Breast epithelium (tissue), 4 donors: ENCODE results near the gene FCER1G. TPM values are rescaled to one million over a fixed set of nuclear protein-coding genes. Genes with fewer than 3 reads are reported as not detected.

Experiments used
- DNase-seq, 2 donors: peaks; one replicate each; pipeline ENCODE4 v3.0.0-alpha.2; 2019; ENCODE audit warnings: low spot score in 2 of 2
- H3K27ac ChIP-seq, 2 donors: fragments of 200-600 bp; sonication (generic) in 1 of 2; one replicate each; pipeline ENCODE4 v1.5.1; 2016 to 2019; ENCODE audit warnings: mild to moderate bottlenecking in 1 of 2
- H3K27me3 ChIP-seq, 2 donors: fragments of 200-600 bp; sonication (generic) in 1 of 2; one replicate each; pipeline versions ENCODE4 v1.5.1 to v1.6.0; 2017 to 2019; ENCODE audit warnings: control low read depth in 1 of 2, mild to moderate bottlenecking in 1 of 2
- H3K36me3 ChIP-seq: fragments of 200-600 bp; one replicate; pipeline ENCODE4 v1.5.1; 2019
- H3K4me1 ChIP-seq, 2 donors: fragments of 200-600 bp; sonication (generic); one replicate each; pipeline ENCODE4 v1.5.1; 2016 to 2019; ENCODE audit warnings: control low read depth in 1 of 2
- H3K4me3 ChIP-seq, 3 donors: fragments of 200-600 bp; sonication (generic); 1 replicate in 2 of 3; 2 replicates in 1 of 3; pipeline ENCODE4 v1.5.1; 2016 to 2019; ENCODE audit warnings: mild to moderate bottlenecking in 3 of 3, moderate library complexity in 2 of 3
- H3K9me3 ChIP-seq, 2 donors: fragments of 200-600 bp; sonication (generic) in 1 of 2; one replicate each; pipeline ENCODE4 v1.5.1; 2016 to 2019; ENCODE audit warnings: control low read depth in 1 of 2
- CTCF ChIP-seq, 3 donors: fragments of 450-650 bp; IDR thresholded peaks; one replicate each; pipeline ENCODE4 v1.5.1; 2016 to 2017; ENCODE audit warnings: antibody characterized with exemption in 3 of 3, mild to moderate bottlenecking in 3 of 3, moderate library complexity in 3 of 3
- POLR2A ChIP-seq: fragments of 450-650 bp; IDR thresholded peaks from one replicate; pipeline ENCODE4 v1.6.1; 2016; ENCODE audit warnings: antibody characterized with exemption, mild to moderate bottlenecking, moderate library complexity
- POLR2AphosphoS5 ChIP-seq, 3 donors: sonication (generic); formaldehyde crosslinking; IDR thresholded peaks; one replicate each; pipeline ENCODE4 v1.6.1; 2017; ENCODE audit warnings: antibody characterized with exemption in 3 of 3
- intact Hi-C: fragments of 100-400 bp; cut with DNase I; formaldehyde crosslinking; loops from one replicate; pipeline ENCODE4 v1.15.1; 2023; ENCODE audit warnings: low total_unique reads
- total RNA-seq, 3 donors: library from RNA; depleted of rRNA; stranded (reverse); fragments of >200 nt; gene quantifications; one replicate each; pipeline ENCODE4 v1.1.0, GENCODE V29; 2016

Gene FCER1G
- total RNA-seq, 3 donors from 2014 or later, result 40.3 to 153 (median 70.1) TPM

- H3K27ac ChIP-seq, result no peak overlapping the region
- H3K4me1 ChIP-seq, result no peaks in the 10 kb centered on the region
- intact Hi-C loops, result no loop called here
- no peak overlapping the region for H3K4me3 ChIP-seq
- H3K9me3 ChIP-seq, result no peaks in the 10 kb centered on the region
- no peaks in the 10 kb centered on the region for H3K27me3 ChIP-seq
- no peak for DNase-seq
- no peak for TF ChIP-seq CTCF (IDR thresholded peaks at IDR 0.05)
- no peak for TF ChIP-seq POLR2AphosphoS5 (IDR thresholded peaks at IDR 0.05)
- TF ChIP-seq POLR2A, result no peak
- H3K36me3 ChIP-seq, result no peaks in the 10 kb centered on the region
Observed at GRCh38 chr1:161233102-161233501, 18.0 kb downstream of the FCER1G start.

- intact Hi-C loops, result no loop called here
- Histone ChIP-seq H3K27me3 (no peaks in the 10 kb centered on the region), H3K9me3 (no peaks in the 10 kb centered on the region), H3K27ac (no peak overlapping the region), H3K4me1 (no peaks in the 10 kb centered on the region), H3K4me3 (no peak overlapping the region), H3K36me3 (no peaks in the 10 kb centered on the region)
- TF ChIP-seq POLR2A (no peak), CTCF (IDR thresholded peaks at IDR 0.05) (no peak), POLR2AphosphoS5 (IDR thresholded peaks at IDR 0.05) (no peak)
- DNase-seq, result no peak
Observed at GRCh38 chr1:161235957-161236775, 21.1 kb downstream of the FCER1G start.

- Histone ChIP-seq H3K4me1 (no peaks in the 10 kb centered on the region), H3K4me3 (no peak within 1 kb of the TSS), H3K27me3 (no peaks in the 10 kb centered on the region), H3K36me3 (no peaks in the 10 kb centered on the region), H3K27ac (no peak within 1 kb of the TSS), H3K9me3 (no peaks in the 10 kb centered on the region)
- TF ChIP-seq POLR2A, result no peak
- no peak for TF ChIP-seq CTCF (IDR thresholded peaks at IDR 0.05)
- no peak for TF ChIP-seq POLR2AphosphoS5 (IDR thresholded peaks at IDR 0.05)
- DNase-seq, result no peak
- intact Hi-C loops, result no loop called here
Observed at GRCh38 chr1:161238039-161238473, 23.0 kb downstream of the FCER1G start, which contains the start of gene NR1I3. Gene NR1I3, minus strand, starts transcription at chr1:161238203. Its CDS starts 1,638 bp downstream, at chr1:161236565.

- TF ChIP-seq POLR2A (no peak), POLR2AphosphoS5 (IDR thresholded peaks at IDR 0.05) (no peak), CTCF (IDR thresholded peaks at IDR 0.05) (no peak)
- intact Hi-C loops, result no loop called here
- no peak overlapping the region for H3K4me3 ChIP-seq
Observed at GRCh38 chr1:161241682-161242081, 26.6 kb downstream of the FCER1G start.

GRCh38 chr1:161242313-161242712 lies 27.2 kb downstream of the FCER1G start:
- Histone ChIP-seq H3K4me3 (no peak overlapping the region), H3K9me3 (no peaks in the 10 kb centered on the region), H3K27me3 (no peaks in the 10 kb centered on the region), H3K36me3 (no peaks in the 10 kb centered on the region), H3K4me1 (no peaks in the 10 kb centered on the region), H3K27ac (no peak overlapping the region)
- no peak for DNase-seq
- no peak for TF ChIP-seq POLR2A
- TF ChIP-seq CTCF (IDR thresholded peaks at IDR 0.05), result no peak
- no peak for TF ChIP-seq POLR2AphosphoS5 (IDR thresholded peaks at IDR 0.05)
- intact Hi-C loops, result no loop called here

More at GRCh38 chr1:161241682-161242081, 26.6 kb downstream of the FCER1G start:
- Histone ChIP-seq H3K4me1 (no peaks in the 10 kb centered on the region), H3K27me3 (no peaks in the 10 kb centered on the region), H3K27ac (no peak overlapping the region), H3K36me3 (no peaks in the 10 kb centered on the region), H3K9me3 (no peaks in the 10 kb centered on the region)
- DNase-seq, result no peak
